ENCODE results near the gene NDUFS6.

Gene NDUFS6

DNA sequence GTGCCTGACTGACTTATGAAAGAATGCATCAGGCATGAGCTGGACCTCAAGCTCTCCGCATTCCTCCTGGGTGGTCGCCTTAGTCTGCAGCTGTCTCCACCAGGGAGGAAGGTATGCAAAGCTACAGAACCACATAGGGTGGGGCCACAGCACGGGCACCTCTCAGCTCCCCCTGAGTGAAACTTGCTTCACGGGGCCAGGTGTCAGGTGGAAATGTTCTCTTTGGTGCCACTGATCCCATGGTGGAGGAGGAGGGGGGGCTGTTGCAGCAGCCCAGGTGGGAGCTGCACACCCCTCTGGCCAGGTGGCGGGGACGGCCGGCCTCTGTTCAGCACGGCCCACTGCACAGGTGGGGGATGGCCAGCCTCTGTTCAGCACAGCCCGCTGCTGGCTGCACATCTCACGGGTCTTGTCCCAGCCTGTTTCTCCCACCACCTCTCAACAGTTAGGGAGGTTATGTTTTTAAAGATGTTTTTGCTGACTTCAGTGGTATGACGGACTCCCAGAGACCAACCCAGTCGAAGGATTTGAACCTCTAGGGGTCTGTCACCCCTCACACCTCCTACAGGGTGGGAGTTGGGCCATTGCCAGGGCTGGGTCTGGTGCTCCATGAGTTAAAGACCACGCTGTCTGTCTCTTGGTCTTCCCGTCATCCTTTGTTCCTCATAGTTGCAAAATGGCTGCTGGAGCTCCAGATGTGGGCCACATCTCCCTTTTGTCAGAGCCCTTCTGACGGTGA, 35.9 kb upstream of the NDUFS6 start:
- Histone ChIP-seq H3K27ac (ENCODE audit: low read depth, low read length) (no peak overlapping the region), H3K9me3 (ENCODE audit: control insufficient read depth in 5 of 5, low read length in 5 of 5) (no peaks in the 10 kb centered on the region), H3K9ac (ENCODE audit: low read length in 5 of 5) (no peak overlapping the region), H3K36me3 (ENCODE audit: control insufficient read depth in 5 of 5, insufficient read depth in 5 of 5, low read length in 5 of 5) (no peaks in the 10 kb centered on the region), H3K4me3 (ENCODE audit: low read depth in 1 of 5, low read length in 5 of 5) (no peak overlapping the region), H3K4me1 (ENCODE audit: control insufficient read depth in 5 of 5, insufficient read depth in 5 of 5, low read length in 5 of 5) (no peaks in the 10 kb centered on the region), H3K27me3 (ENCODE audit: control insufficient read depth in 5 of 5, insufficient read depth in 4 of 5, low read length in 5 of 5) (peaks cover 4 to 29% (median 24%) of the 10 kb centered on the region in 5 donors)

DNA sequence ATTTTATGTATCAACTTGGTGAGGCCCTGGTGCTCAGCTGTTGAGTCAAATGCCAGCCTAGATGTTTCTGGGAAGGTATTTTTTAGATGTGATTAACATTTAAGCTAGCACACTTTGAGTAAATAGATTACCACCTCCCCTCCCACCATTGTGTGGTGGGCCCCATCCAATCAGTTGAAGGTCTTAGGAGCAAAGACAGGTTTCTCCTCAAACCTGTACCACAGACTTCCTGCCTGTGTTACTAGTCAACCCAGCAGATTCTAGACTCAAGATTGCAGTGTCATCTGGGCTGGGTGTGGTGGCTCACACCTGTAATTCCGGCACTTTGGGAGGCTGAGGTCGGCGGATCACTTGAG, 35.3 kb upstream of the NDUFS6 start:
- no peaks in the 10 kb centered on the region for H3K4me1 ChIP-seq (ENCODE audit: control insufficient read depth in 5 of 5, insufficient read depth in 5 of 5, low read length in 5 of 5)
- no peaks in the 10 kb centered on the region for H3K36me3 ChIP-seq (ENCODE audit: control insufficient read depth in 5 of 5, insufficient read depth in 5 of 5, low read length in 5 of 5)
- H3K27ac ChIP-seq (ENCODE audit: low read depth, low read length), result no peak overlapping the region
- no peaks in the 10 kb centered on the region for H3K9me3 ChIP-seq (ENCODE audit: control insufficient read depth in 5 of 5, low read length in 5 of 5)
- H3K27me3 ChIP-seq (ENCODE audit: control insufficient read depth in 5 of 5, insufficient read depth in 4 of 5, low read length in 5 of 5), result peaks cover 4 to 29% (median 24%) of the 10 kb centered on the region in 5 donors
- H3K4me3 ChIP-seq (ENCODE audit: low read depth in 1 of 5, low read length in 5 of 5), result no peak overlapping the region
- no peak overlapping the region for H3K9ac ChIP-seq (ENCODE audit: low read length in 5 of 5)

DNA sequence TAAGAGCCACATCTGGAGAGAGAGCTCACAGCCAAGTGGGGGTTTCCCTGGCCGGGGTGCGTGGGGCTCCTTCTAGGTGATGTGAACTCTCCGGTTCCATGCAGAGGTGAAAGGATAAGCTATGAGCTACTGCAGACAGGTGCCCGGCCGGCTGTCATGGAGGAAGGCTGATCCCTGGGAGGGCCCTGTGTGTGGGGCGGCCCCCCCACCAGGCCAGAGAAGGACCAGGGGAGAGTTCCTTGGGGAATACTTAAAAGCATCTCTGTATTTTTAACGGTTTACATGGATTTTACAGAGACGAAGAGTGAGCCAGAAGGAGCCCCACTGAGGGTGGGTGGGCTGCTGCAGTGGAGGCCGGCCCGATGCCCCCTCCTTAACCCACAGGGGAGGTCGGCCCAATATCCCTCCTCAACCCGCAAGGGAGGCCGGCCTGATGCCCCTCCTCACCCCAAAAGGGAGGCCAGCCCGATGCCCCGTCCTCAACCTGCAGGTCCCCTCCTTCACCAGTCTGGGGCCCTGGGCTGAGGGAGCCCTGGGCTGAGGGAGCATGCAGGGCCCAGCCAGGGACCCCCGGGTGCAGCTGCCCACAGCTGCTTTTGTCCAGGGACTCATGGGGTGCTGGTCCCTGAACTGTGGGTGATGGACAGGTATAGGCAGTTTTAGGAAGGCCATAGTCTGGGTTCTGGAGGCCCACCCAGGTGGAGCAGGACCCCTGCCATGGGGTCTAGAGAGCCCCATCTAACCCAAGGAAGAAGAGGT, 33.5 kb upstream of the NDUFS6 start:
- H3K36me3 ChIP-seq (ENCODE audit: control insufficient read depth in 5 of 5, insufficient read depth in 5 of 5, low read length in 5 of 5), result no peaks in the 10 kb centered on the region
- H3K27me3 ChIP-seq (ENCODE audit: control insufficient read depth in 5 of 5, insufficient read depth in 4 of 5, low read length in 5 of 5), result peaks cover 4 to 31% (median 20%) of the 10 kb centered on the region in 5 donors
- H3K9me3 ChIP-seq (ENCODE audit: control insufficient read depth in 5 of 5, low read length in 5 of 5), result no peaks in the 10 kb centered on the region
- no peak overlapping the region for H3K9ac ChIP-seq (ENCODE audit: low read length in 5 of 5)
- no peak overlapping the region for H3K4me3 ChIP-seq (ENCODE audit: low read depth in 1 of 5, low read length in 5 of 5)
- H3K4me1 ChIP-seq (ENCODE audit: control insufficient read depth in 5 of 5, insufficient read depth in 5 of 5, low read length in 5 of 5), result no peaks in the 10 kb centered on the region
- H3K27ac ChIP-seq (ENCODE audit: low read depth, low read length), result no peak overlapping the region

DNA sequence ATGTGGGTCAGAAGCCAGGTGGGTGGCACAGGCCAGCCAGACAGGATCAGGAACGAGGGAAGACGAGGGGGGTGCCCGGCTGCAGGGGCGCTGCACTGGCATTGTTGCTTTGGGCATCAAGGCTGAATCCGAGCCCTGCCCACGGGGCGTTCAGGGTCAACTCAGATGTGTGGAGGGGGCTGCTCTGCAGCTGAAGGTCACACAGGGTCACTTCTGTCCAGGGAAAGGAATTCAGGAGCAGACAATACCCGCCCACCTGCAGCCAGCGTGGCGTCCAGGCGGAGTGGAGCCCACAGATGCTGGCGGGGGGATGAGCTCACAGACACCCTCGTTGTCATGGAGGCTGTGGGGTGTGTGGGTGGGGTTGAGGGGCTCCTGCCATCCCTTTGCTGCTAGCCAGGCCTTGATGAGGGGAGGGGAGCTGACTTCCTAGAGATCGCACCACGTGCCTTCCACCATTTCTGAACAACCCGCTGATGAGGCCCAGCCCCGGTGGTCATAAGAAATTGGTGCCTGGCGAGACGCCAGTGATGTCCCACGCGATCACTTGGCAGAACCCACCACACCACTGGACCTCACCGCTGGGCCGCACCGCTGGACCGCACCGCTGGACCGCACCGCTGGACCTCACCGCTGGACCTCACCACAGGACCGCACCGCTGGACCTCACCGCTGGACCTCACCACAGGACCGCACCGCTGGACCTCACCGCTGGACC, 32.8 kb upstream of the NDUFS6 start:
- Histone ChIP-seq H3K36me3 (ENCODE audit: control insufficient read depth in 5 of 5, insufficient read depth in 5 of 5, low read length in 5 of 5) (no peaks in the 10 kb centered on the region), H3K9me3 (ENCODE audit: control insufficient read depth in 5 of 5, low read length in 5 of 5) (no peaks in the 10 kb centered on the region), H3K4me1 (ENCODE audit: control insufficient read depth in 5 of 5, insufficient read depth in 5 of 5, low read length in 5 of 5) (no peaks in the 10 kb centered on the region), H3K9ac (ENCODE audit: low read length in 5 of 5) (no peak overlapping the region), H3K4me3 (ENCODE audit: low read depth in 1 of 5, low read length in 5 of 5) (no peak overlapping the region), H3K27ac (ENCODE audit: low read depth, low read length) (no peak overlapping the region), H3K27me3 (ENCODE audit: control insufficient read depth in 5 of 5, insufficient read depth in 4 of 5, low read length in 5 of 5) (peaks cover 4 to 31% (median 20%) of the 10 kb centered on the region in 5 donors)

DNA sequence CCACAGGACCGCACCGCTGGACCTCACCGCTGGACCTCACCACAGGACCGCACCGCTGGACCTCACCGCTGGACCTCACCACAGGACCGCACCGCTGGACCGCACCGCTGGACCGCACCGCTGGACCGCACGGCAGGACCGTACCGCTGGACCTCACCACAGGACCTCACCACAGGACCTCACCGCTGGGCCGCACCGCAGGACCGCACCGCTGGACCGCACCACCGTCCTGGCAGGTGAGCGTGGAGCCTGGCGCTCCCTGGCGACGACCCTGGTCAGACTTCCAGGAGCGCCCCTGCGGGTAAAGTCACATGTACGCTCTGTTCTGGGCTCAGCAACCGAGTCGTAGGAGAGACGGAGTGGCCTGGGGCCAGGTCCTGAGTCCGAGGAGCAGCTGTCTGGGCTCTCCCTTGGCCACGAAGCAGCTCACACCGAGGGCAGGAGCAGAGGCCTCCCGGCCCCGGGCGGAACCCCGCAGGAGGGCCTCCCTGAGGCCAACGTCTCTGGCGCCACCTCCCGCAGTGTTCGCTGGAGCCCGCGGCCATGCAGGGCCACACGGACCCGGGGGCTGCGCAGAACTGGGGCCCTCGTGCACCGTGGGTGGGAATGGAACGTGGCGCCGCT, 32.1 kb upstream of the NDUFS6 start:
- H3K27me3 ChIP-seq (ENCODE audit: control insufficient read depth in 5 of 5, insufficient read depth in 4 of 5, low read length in 5 of 5), result peaks cover 4 to 30% (median 19%) of the 10 kb centered on the region in 5 donors

DNA sequence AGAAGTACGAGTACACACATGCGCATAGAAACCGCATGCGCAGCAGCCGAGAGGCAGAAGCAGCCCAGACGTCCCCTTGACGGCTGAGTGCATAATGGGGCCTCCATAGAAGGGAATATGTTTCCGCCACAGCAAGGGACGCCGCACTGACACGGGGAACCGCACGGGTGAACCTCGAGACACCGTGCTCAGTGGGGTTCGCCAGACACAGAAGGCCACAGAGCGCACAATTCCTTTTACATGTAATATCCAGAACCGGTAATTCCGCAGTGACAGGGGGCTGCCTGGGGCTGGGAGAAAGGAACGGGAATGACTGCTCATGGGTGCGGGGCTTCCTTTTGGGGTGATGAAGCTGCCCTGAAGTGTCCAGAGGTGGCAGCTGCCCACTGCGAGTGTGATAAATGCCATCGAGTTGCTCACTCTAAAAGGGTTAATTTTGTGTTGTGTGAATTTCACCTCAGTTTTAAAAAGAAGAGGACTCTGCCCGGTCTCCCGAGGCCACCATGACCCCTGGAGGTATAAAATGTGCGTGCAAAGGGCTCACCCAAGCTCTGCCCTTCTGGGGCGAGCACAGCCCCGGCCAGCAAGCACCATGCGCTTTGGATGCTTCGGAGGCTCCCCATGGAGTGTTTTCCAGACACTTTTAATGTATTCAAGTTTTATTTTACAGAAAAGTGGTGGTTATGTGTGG, 31.3 kb upstream of the NDUFS6 start:
- no peak overlapping the region for H3K27ac ChIP-seq (ENCODE audit: low read depth, low read length)
- H3K4me1 ChIP-seq (ENCODE audit: control insufficient read depth in 5 of 5, insufficient read depth in 5 of 5, low read length in 5 of 5), result no peaks in the 10 kb centered on the region
- peaks cover 4 to 24% (median 17%) of the 10 kb centered on the region in 5 donors for H3K27me3 ChIP-seq (ENCODE audit: control insufficient read depth in 5 of 5, insufficient read depth in 4 of 5, low read length in 5 of 5)
- H3K4me3 ChIP-seq (ENCODE audit: low read depth in 1 of 5, low read length in 5 of 5), result no peak overlapping the region
- no peak overlapping the region for H3K9ac ChIP-seq (ENCODE audit: low read length in 5 of 5)
- H3K36me3 ChIP-seq (ENCODE audit: control insufficient read depth in 5 of 5, insufficient read depth in 5 of 5, low read length in 5 of 5), result no peaks in the 10 kb centered on the region
- H3K9me3 ChIP-seq (ENCODE audit: control insufficient read depth in 5 of 5, low read length in 5 of 5), result no peaks in the 10 kb centered on the region

More for the DNA sequence above, 32.1 kb upstream of the NDUFS6 start:
- Histone ChIP-seq H3K4me3 (ENCODE audit: low read depth in 1 of 5, low read length in 5 of 5) (no peak overlapping the region), H3K9me3 (ENCODE audit: control insufficient read depth in 5 of 5, low read length in 5 of 5) (no peaks in the 10 kb centered on the region), H3K27ac (ENCODE audit: low read depth, low read length) (no peak overlapping the region), H3K9ac (ENCODE audit: low read length in 5 of 5) (no peak overlapping the region), H3K4me1 (ENCODE audit: control insufficient read depth in 5 of 5, insufficient read depth in 5 of 5, low read length in 5 of 5) (no peaks in the 10 kb centered on the region), H3K36me3 (ENCODE audit: control insufficient read depth in 5 of 5, insufficient read depth in 5 of 5, low read length in 5 of 5) (no peaks in the 10 kb centered on the region)

DNA sequence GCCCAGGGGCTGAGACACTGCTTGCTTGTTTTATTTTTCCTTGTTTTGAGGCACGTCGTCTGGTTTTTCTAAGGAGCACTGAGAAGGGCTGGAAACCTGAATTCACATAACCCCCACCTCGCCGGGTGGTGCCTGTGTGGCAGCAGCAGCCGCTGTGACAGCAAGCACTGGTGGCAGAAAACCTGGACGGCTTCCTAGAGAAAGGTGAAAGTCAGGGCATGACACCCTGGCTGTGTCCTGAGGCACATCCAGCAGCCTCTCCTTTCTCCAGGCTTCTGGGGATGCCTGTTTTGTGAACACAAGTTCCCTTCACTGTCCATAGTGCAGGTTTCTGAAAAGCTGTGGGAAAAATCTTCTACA, 30.8 kb upstream of the NDUFS6 start:
- Histone ChIP-seq H3K4me1 (ENCODE audit: control insufficient read depth in 5 of 5, insufficient read depth in 5 of 5, low read length in 5 of 5) (no peaks in the 10 kb centered on the region), H3K27me3 (ENCODE audit: control insufficient read depth in 5 of 5, insufficient read depth in 4 of 5, low read length in 5 of 5) (peaks cover 4 to 19% (median 15%) of the 10 kb centered on the region in 5 donors), H3K4me3 (ENCODE audit: low read depth in 1 of 5, low read length in 5 of 5) (no peak overlapping the region), H3K36me3 (ENCODE audit: control insufficient read depth in 5 of 5, insufficient read depth in 5 of 5, low read length in 5 of 5) (no peaks in the 10 kb centered on the region), H3K9me3 (ENCODE audit: control insufficient read depth in 5 of 5, low read length in 5 of 5) (no peaks in the 10 kb centered on the region), H3K9ac (ENCODE audit: low read length in 5 of 5) (no peak overlapping the region), H3K27ac (ENCODE audit: low read depth, low read length) (no peak overlapping the region)

DNA sequence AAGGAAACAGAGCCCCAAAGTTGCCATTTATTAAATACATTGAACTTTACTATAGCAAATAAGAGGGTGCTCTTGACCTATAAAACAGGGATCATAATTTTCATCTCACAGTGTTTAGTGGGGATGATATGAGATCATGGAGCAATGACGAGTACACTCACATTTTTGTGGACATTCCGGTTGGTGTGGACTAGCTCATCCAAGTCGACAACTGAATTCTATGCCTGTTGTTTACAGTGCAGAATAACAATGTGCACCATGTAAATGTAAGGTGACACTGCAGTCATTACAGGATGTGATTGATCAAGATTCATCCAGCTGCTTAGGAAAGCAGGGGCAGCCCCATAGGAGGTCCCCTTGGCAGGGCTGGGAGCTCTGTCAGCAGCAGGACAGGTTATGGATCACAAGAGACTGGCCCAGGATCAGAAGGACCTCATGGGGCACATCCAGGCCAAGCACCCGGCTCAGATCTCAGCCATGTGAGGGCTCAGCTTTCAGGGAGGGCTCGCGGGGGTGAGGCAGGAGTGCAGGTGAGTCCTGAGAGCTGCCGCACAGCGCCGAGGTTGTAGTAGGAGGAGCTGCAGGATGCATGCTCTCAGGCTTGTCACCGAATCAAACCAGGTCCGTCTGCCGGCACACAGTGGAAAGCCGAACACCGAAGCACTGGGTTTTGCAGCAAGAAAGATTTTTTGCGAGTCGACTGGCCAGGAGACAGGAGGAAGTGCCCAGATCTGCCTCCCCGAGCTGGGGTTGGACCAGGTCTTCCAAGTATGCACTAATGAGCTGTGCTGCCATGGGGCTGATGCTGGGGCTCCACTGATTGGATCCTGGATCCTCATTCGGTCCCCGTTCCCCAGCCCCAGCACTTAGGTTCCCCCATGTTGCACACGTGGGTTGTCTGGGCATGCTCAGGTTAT, 29.8 kb upstream of the NDUFS6 start:
- no peak overlapping the region for H3K9ac ChIP-seq (ENCODE audit: low read length in 5 of 5)
- no peaks in the 10 kb centered on the region for H3K36me3 ChIP-seq (ENCODE audit: control insufficient read depth in 5 of 5, insufficient read depth in 5 of 5, low read length in 5 of 5)
- no peaks in the 10 kb centered on the region for H3K4me1 ChIP-seq (ENCODE audit: control insufficient read depth in 5 of 5, insufficient read depth in 5 of 5, low read length in 5 of 5)
- no peak overlapping the region for H3K4me3 ChIP-seq (ENCODE audit: low read depth in 1 of 5, low read length in 5 of 5)
- H3K27ac ChIP-seq (ENCODE audit: low read depth, low read length), result no peak overlapping the region
- peaks cover 4 to 13% (median 12%) of the 10 kb centered on the region in 5 donors for H3K27me3 ChIP-seq (ENCODE audit: control insufficient read depth in 5 of 5, insufficient read depth in 4 of 5, low read length in 5 of 5)
- H3K9me3 ChIP-seq (ENCODE audit: control insufficient read depth in 5 of 5, low read length in 5 of 5), result no peaks in the 10 kb centered on the region

DNA sequence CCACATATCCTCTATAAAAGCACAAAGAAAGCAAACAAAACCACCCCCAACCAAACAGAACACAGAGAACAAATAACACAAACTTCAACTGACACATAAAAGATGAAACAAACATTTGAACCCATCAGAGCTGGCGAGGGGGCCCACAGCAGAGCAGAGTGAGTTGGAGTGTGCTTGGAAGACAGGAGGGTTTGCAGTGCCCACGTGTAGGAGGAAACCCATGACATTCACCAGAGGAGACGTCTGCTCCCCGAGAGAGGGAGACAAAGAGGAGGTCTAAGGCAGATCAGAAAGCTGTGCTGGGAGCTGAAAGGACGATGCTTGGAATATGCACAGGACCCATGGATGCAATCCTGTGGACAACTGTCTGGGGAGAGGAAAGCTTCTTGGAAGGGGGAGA, 28.6 kb upstream of the NDUFS6 start:
- Histone ChIP-seq H3K4me1 (ENCODE audit: control insufficient read depth in 5 of 5, insufficient read depth in 5 of 5, low read length in 5 of 5) (no peaks in the 10 kb centered on the region), H3K36me3 (ENCODE audit: control insufficient read depth in 5 of 5, insufficient read depth in 5 of 5, low read length in 5 of 5) (no peaks in the 10 kb centered on the region), H3K4me3 (ENCODE audit: low read depth in 1 of 5, low read length in 5 of 5) (no peak overlapping the region), H3K27me3 (ENCODE audit: control insufficient read depth in 5 of 5, insufficient read depth in 4 of 5, low read length in 5 of 5) (peaks cover 4 to 11% (median 8%) of the 10 kb centered on the region in 5 donors), H3K9me3 (ENCODE audit: control insufficient read depth in 5 of 5, low read length in 5 of 5) (no peaks in the 10 kb centered on the region), H3K27ac (ENCODE audit: low read depth, low read length) (no peak overlapping the region), H3K9ac (ENCODE audit: low read length in 5 of 5) (no peak overlapping the region)
